Naive thymus-derived CD8-positive, alpha-beta T cell (primary cell): ENCODE results near the gene MDFI. TPM values are rescaled to one million over a fixed set of nuclear protein-coding genes. Genes with fewer than 3 reads are reported as not detected.
A peak's percentile ranks its signal among the peaks of the same experiment; 100 is the strongest.

Experiments
- ATAC-seq, 2 donors: fragments of 150-1000 bp; cut with Tn5 transposase in 1 of 2; sonication (Bioruptor Pico), chemical (Tn5 transposase) in 1 of 2; 1 replicate in 1 of 2; 2 replicates in 1 of 2; pipeline ENCODE4 v1.10.0; 2021; ENCODE audit warnings: mild to moderate bottlenecking in 2 of 2, moderate library complexity in 2 of 2
- POLR2A ChIA-PET: fragments of 350-600 bp; sonication (Branson Sonifier 250); formaldehyde crosslinking; loops from one replicate; lab custom pipeline; 2021; ENCODE audit warnings: antibody characterized with exemption; lab: Charles Lee
- DNase-seq, 10 donors: peaks; one replicate each; pipeline versions ENCODE4 v3.0.0 to v3.0.0-alpha.2; 2020 to 2022
- H3K27ac Mint-ChIP-seq, 10 donors: one replicate each; pipeline ENCODE4 v1.8.0; 2020 to 2022; ENCODE audit warnings: mild to moderate bottlenecking in 10 of 10, mixed read lengths in 10 of 10, moderate library complexity in 4 of 10, inconsistent platforms in 1 of 10
- H3K27me3 Mint-ChIP-seq, 5 donors: one replicate each; pipeline ENCODE4 v1.8.0; 2021 to 2022; ENCODE audit warnings: mixed read lengths in 5 of 5
- H3K36me3 Mint-ChIP-seq, 3 donors: one replicate each; pipeline ENCODE4 v1.8.0; 2020 to 2022; ENCODE audit warnings: mixed read lengths in 3 of 3, mild to moderate bottlenecking in 2 of 3, inconsistent platforms in 1 of 3
- H3K4me1 Mint-ChIP-seq, 4 donors: one replicate each; pipeline ENCODE4 v1.8.0; 2021 to 2022; ENCODE audit warnings: mixed read lengths in 4 of 4
- H3K4me3 Mint-ChIP-seq, 10 donors: one replicate each; pipeline ENCODE4 v1.8.0; 2020 to 2022; ENCODE audit warnings: mild to moderate bottlenecking in 10 of 10, mixed read lengths in 10 of 10, moderate library complexity in 6 of 10, inconsistent platforms in 1 of 10
- H3K9me3 Mint-ChIP-seq, 9 donors: one replicate each; pipeline ENCODE4 v1.8.0; 2020 to 2022; ENCODE audit warnings: mixed read lengths in 9 of 9, mild to moderate bottlenecking in 3 of 9, inconsistent platforms in 1 of 9, moderate library complexity in 1 of 9
- polyA plus RNA-seq, 3 donors: library from polyadenylated mRNA; unstranded; fragments of 300-500 nt; fragmentation: Illumina TruSeq; gene quantifications; one replicate each; pipeline ENCODE4 v1.2.3, GENCODE V29; 2021
- total RNA-seq, 8 experiments: library from RNA in 2 of 8; stranded (reverse) in 2 of 8; gene quantifications; one replicate each; pipeline ENCODE4 v1.2.3 and lab custom pipeline; 2021 to 2026

MDFI gene
- total and polyA plus RNA-seq, 5 experiments from 2014 or later: not detected

GRCh38 chr6:41637194-41638001, 870 bp upstream of the MDFI start:
- Mint-ChIP-seq H3K4me1 (peaks cover 3 to 13% (median 9%) of the 10 kb centered on the region in 4 donors), H3K9me3 (peaks cover 0 to 2% (median 0%) of the 10 kb centered on the region in 9 donors), H3K36me3 (peaks cover 0 to 3% (median 0%) of the 10 kb centered on the region in 3 donors), H3K4me3 (peak overlapping the region; percentile 60 to 82 (median 70)), H3K27ac (no peak overlapping the region), H3K27me3 (peaks cover 26 to 66% (median 43%) of the 10 kb centered on the region in 5 donors)
- POLR2A ChIA-PET: no interaction called here
- no peak for ATAC-seq
- DNase-seq: peak in 1 of 10 donors; percentile 58

GRCh38 chr6:41638935-41639808, 904 bp downstream of the MDFI start:
- Mint-ChIP-seq H3K27me3 (peaks cover 29 to 77% (median 48%) of the 10 kb centered on the region in 5 donors), H3K9me3 (peaks cover 0 to 2% (median 0%) of the 10 kb centered on the region in 9 donors), H3K4me3 (peak overlapping the region in 9 of 10 donors; percentile 32 to 80 (median 62)), H3K4me1 (peaks cover 3 to 13% (median 9%) of the 10 kb centered on the region in 4 donors), H3K36me3 (peaks cover 0 to 3% (median 0%) of the 10 kb centered on the region in 3 donors), H3K27ac (peak overlapping the region in 1 of 10 donors; percentile 40)
- DNase-seq: peak in 1 of 10 donors; percentile 62
- no peak for ATAC-seq
- POLR2A ChIA-PET: no interaction called here

DNA sequence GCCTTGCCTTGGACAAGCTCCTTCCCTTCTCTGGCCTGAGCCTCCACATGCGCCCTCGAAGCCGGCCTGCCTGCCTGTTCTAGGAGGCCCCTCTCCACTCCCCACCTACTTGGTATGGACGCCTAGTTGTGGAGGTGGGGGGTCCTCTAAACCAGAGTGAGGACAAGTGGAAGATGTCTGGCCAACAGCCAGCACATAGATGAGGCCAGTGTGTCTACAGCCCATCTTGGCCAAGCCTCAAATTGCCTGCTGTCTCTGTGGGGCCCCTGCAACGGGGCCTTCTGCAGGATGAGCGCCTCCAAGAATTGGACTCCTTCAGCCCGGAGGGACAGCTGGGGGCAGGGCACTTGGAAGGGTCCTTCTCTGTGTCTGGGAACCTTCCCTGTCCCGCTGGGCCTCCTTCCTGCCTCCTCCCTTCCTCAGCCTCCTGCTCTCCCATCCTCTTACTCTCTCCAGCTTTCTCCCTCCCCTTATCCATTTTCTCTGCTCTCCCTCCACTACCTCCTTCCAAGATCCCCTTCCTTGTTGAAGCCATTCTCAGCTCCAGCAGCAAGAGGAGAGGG, 1.6 kb downstream of the MDFI start:
- Mint-ChIP-seq H3K4me1 (peaks cover 7 to 13% (median 9%) of the 10 kb centered on the region in 4 donors), H3K27ac (peak overlapping the region in 1 of 10 donors; percentile 8), H3K27me3 (peaks cover 29 to 82% (median 53%) of the 10 kb centered on the region in 5 donors), H3K9me3 (peaks cover 0 to 2% (median 0%) of the 10 kb centered on the region in 9 donors), H3K4me3 (peak overlapping the region in 9 of 10 donors; percentile 14 to 80 (median 62)), H3K36me3 (peaks cover 0 to 3% (median 0%) of the 10 kb centered on the region in 3 donors)
- ATAC-seq: no peak
- POLR2A ChIA-PET: no interaction called here
- peak in 1 of 10 donors; percentile 48 for DNase-seq

DNA sequence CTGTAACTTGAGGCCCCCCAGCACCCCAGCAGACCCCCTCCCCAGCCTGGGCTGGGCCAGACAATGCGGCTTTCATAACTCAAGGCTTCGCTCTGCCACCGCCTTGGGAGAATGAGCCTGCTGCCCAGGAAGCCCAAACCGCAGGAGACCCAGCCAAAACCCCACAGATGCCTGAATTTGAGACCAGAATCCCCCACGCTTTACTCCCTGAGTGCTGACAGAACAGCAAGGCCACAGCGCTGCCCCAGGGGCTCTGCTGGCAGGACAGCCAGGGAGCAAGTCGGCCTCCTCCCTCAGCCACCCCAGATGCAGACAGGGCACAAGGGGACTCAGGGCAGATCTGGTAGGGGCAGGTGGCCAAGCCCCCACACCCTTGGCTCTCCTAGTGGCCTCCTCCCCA, 2.2 kb downstream of the MDFI start:
- POLR2A ChIA-PET: no interaction called here
- H3K9me3 Mint-ChIP-seq: peaks cover 0 to 2% (median 0%) of the 10 kb centered on the region in 9 donors
- peak overlapping the region in 1 of 10 donors; percentile 69 for H3K4me3 Mint-ChIP-seq
- peaks cover 25 to 82% (median 52%) of the 10 kb centered on the region in 5 donors for H3K27me3 Mint-ChIP-seq
- H3K27ac Mint-ChIP-seq: peak overlapping the region in 1 of 10 donors; percentile 8
- ATAC-seq: no peak
- H3K4me1 Mint-ChIP-seq: peaks cover 7 to 13% (median 9%) of the 10 kb centered on the region in 4 donors
- H3K36me3 Mint-ChIP-seq: peaks cover 0 to 3% (median 0%) of the 10 kb centered on the region in 3 donors
- peak in 1 of 10 donors; percentile 36 for DNase-seq

- Mint-ChIP-seq H3K9me3 (peaks cover 0 to 2% (median 0%) of the 10 kb centered on the region in 9 donors), H3K4me1 (peaks cover 8 to 12% (median 10%) of the 10 kb centered on the region in 4 donors), H3K4me3 (no peak overlapping the region), H3K27ac (no peak overlapping the region), H3K36me3 (peaks cover 0 to 3% (median 0%) of the 10 kb centered on the region in 3 donors), H3K27me3 (peaks cover 20 to 82% (median 54%) of the 10 kb centered on the region in 5 donors)
- no peak for ATAC-seq
- DNase-seq: peak in 1 of 10 donors; percentile 47
- POLR2A ChIA-PET: no interaction called here
Observed at GRCh38 chr6:41641352-41641925, 3.2 kb downstream of the MDFI start.

- H3K36me3 Mint-ChIP-seq: peaks cover 0 to 3% (median 0%) of the 10 kb centered on the region in 3 donors
- peaks cover 18 to 76% (median 50%) of the 10 kb centered on the region in 5 donors for H3K27me3 Mint-ChIP-seq
- H3K27ac Mint-ChIP-seq: peak overlapping the region in 1 of 10 donors; percentile 12
- DNase-seq (peak in 1 of 10 donors; percentile 44), ATAC-seq (no peak)
- H3K4me1 Mint-ChIP-seq: peaks cover 8 to 10% (median 10%) of the 10 kb centered on the region in 4 donors
- H3K9me3 Mint-ChIP-seq: peaks cover 0 to 2% (median 0%) of the 10 kb centered on the region in 9 donors
- POLR2A ChIA-PET: no interaction called here
- H3K4me3 Mint-ChIP-seq: no peak overlapping the region
Observed at GRCh38 chr6:41642090-41642959, 4.1 kb downstream of the MDFI start.

DNA sequence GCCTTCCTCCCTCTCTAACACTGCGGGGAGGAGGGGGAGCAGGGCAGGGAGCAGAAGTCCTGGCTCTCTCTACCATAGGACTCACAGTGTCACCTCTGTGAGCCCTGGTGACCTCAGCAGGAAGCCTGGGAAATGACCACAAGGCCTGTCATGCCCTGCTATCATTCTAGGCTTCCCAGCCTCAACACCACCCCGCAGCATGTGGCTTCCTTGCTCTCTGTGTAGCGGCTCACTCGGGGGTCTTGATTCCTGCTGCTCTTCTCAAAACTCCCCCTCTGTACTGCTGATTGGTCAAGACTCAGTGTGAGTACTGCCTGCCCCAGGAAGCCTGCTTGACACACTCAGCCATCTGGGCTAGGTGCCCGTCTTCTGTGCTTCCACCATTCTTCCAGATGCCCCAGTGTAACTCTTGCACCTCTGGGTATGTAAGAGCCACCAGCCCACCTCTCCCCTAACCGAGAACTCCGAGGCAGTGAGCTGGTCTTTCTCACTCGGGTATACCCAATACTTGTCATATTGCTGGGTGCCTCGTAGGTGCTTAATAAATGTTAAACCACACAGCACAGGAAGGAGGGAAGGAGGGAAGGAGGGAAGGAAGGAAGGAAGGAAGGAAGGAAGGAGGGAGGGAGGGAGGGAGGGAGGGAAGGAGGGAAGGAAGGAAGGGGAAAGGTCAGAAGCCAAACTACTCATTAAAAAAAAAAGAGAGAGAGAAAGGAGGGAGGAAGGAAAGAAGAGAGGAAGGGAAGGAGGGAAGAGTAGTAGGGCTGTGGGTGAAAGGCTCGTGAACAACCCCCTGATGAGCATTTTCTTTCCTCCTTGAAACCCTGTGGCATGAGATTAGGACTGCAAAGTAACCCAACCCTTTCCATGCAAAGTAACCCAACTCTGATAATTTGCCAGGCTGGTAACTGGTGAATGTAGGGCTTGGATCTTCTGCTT, 5.0 kb downstream of the MDFI start:
- Mint-ChIP-seq H3K4me3 (no peak overlapping the region), H3K9me3 (peaks cover 0 to 2% (median 0%) of the 10 kb centered on the region in 9 donors), H3K27ac (no peak overlapping the region), H3K27me3 (peaks cover 15 to 68% (median 46%) of the 10 kb centered on the region in 5 donors), H3K4me1 (peaks cover under 1 to 10% (median 5%) of the 10 kb centered on the region in 4 donors), H3K36me3 (peaks cover 0 to 3% (median 0%) of the 10 kb centered on the region in 3 donors)
- ATAC-seq (no peak), DNase-seq (peak in 1 of 10 donors; percentile 6)
- POLR2A ChIA-PET: no interaction called here

DNA sequence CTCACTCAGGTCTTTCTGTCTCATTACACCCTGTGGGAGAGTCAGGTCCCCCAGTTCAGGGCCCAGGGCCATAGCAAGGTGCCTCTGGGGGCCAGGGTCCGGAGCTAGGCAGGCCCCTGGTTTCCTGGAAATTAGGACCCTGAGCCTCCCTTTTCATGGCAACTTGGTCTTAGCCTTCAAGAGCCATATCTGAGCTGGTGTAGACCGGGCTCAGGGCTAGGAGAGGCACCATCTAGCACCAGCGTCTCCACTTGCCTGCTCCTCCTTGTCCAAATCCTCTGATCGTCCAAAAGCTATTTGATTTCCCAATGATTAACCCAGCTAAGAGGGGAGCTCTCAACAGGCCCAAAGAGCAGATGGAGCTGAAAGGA, 5.6 kb downstream of the MDFI start:
- H3K4me1 Mint-ChIP-seq: peaks cover 0 to 10% (median 3%) of the 10 kb centered on the region in 4 donors
- POLR2A ChIA-PET: no interaction called here
- H3K27ac Mint-ChIP-seq: no peak overlapping the region
- H3K4me3 Mint-ChIP-seq: no peak overlapping the region
- ATAC-seq: no peak
- H3K27me3 Mint-ChIP-seq: peaks cover 15 to 67% (median 46%) of the 10 kb centered on the region in 5 donors
- peaks cover 0 to 3% (median 0%) of the 10 kb centered on the region in 3 donors for H3K36me3 Mint-ChIP-seq
- H3K9me3 Mint-ChIP-seq: peaks cover 0 to 2% (median 0%) of the 10 kb centered on the region in 9 donors
- DNase-seq: peak in 1 of 10 donors; percentile 26

DNA sequence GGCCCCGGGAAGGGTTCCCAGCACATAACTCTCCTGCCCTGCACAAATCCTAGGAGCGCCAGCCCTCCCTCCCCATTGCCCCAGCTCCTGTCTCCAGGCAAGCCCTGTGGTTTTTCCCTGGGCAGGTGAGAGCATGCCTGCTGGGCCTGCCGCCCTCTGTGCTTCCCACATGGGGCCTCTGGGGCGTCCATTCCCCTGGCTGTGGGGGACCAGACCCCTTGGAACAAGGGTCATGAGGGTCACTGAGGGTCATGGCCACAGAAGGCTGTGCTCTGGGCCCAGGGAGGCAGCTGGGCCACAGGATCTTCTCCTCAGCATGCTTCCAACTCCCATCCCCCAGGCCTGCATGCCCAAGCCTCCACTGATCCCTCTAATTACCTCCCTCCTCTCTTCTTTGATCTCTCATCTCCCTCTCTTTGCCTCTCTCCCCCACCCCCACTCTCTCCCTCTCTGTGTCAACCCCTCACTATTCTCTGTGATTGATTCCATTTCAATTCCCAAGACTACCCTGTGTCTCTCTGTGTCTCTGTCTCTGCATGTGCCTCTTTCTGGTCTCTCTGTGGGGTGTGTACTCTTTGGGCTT, 6.1 kb downstream of the MDFI start:
- peaks cover 11 to 62% (median 43%) of the 10 kb centered on the region in 5 donors for H3K27me3 Mint-ChIP-seq
- no peak overlapping the region for H3K27ac Mint-ChIP-seq
- H3K9me3 Mint-ChIP-seq: peaks cover 0 to 2% (median 0%) of the 10 kb centered on the region in 9 donors
- ATAC-seq (no peak), DNase-seq (no peak)
- H3K4me3 Mint-ChIP-seq: no peak overlapping the region
- POLR2A ChIA-PET: no interaction called here
- H3K4me1 Mint-ChIP-seq: peaks cover 0 to 10% (median 1%) of the 10 kb centered on the region in 4 donors
- H3K36me3 Mint-ChIP-seq: peaks cover 0 to 3% (median 0%) of the 10 kb centered on the region in 3 donors

DNA sequence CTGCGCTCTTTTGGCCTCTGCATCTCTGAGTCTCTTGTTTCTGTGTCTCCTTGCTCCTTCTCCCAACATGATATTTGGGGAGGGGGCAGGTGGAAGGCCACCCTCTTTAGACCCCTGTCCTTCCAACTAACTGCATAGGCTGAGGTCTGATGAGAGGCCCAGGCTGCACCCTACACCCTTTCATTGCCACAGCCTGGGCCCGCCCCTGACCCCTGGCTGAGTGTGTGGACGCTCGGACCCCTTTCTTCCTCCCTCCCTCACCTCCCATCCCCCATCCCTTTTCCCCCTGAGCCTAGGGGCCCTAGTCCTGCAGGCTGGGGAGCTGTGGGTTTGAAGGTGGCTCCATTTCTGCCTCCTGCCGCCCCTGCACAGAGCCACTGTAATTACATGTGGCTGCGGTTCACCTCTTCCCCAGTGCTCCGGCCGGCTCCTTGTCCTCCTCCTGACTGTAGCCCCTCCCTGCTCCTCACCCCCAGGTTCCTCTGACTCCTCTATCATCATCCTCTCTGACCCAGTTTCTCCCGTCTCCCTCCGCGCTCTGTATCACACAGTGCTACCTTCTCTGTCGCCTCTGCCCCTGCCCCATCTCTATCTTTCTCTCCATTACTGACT, 6.8 kb downstream of the MDFI start:
- Mint-ChIP-seq H3K4me3 (peak overlapping the region in 1 of 10 donors; percentile 22), H3K4me1 (peaks cover 0 to 8% (median 0%) of the 10 kb centered on the region in 4 donors), H3K27me3 (peaks cover 8 to 55% (median 36%) of the 10 kb centered on the region in 5 donors), H3K9me3 (no peaks in the 10 kb centered on the region), H3K36me3 (no peaks in the 10 kb centered on the region), H3K27ac (peak overlapping the region in 1 of 10 donors; percentile 60)
- no peak for DNase-seq
- no peak for ATAC-seq
- POLR2A ChIA-PET: no interaction called here
